ENCODE data around the gene GET3.

GET3 gene

GRCh38 chr19:12772323-12772722 lies 35.0 kb downstream of the GET3 start:
- no peak overlapping the region for H3K9ac ChIP-seq (ENCODE audit: low read depth, low read length, poor library complexity, severe bottlenecking)
- TF ChIP-seq EZH2phosphoT487 (IDR thresholded peaks at IDR 0.05; ENCODE audit: borderline replicate concordance) (no peak), CTCF (conservative IDR thresholded peaks at IDR 0.05; ENCODE audit: low read length) (no peak)
- peaks cover 5% of the 10 kb centered on the region for H3K4me1 ChIP-seq (ENCODE audit: insufficient read depth, low read length, poor library complexity, severe bottlenecking)

GRCh38 chr19:12773571-12773970 lies 36.3 kb downstream of the GET3 start:
- Histone ChIP-seq H3K4me2 (ENCODE audit: low read depth, low read length, poor library complexity, severe bottlenecking) (no peak overlapping the region), H3F3A (ENCODE audit: low read depth) (no peaks in the 10 kb centered on the region), H3K9ac (ENCODE audit: low read depth, low read length, poor library complexity, severe bottlenecking) (no peak overlapping the region), H4K20me1 (ENCODE audit: insufficient read depth, low read length, poor library complexity, severe bottlenecking) (no peaks in the 10 kb centered on the region), H3K4me3 (ENCODE audit: low read length, poor library complexity, severe bottlenecking) (no peak overlapping the region), H3K36me3 (ENCODE audit: insufficient read depth, low read length) (no peaks in the 10 kb centered on the region), H3K4me1 (ENCODE audit: insufficient read depth, low read length, poor library complexity, severe bottlenecking) (peaks cover 16% of the 10 kb centered on the region), H3K9me3 (ENCODE audit: insufficient read depth, low read depth, low read length) (no peaks in the 10 kb centered on the region), H2AFZ (ENCODE audit: low read length) (no peak overlapping the region), H3K27me3 (ENCODE audit: insufficient read depth, low read length, poor library complexity, severe bottlenecking) (no peaks in the 10 kb centered on the region), H3K79me2 (ENCODE audit: insufficient read depth, low read length) (no peaks in the 10 kb centered on the region), H3K9me2 (replicated peaks; ENCODE audit: low read depth, low read length) (no peaks in the 10 kb centered on the region)
- TF ChIP-seq EZH2phosphoT487 (IDR thresholded peaks at IDR 0.05; ENCODE audit: borderline replicate concordance) (no peak), CTCF (conservative IDR thresholded peaks at IDR 0.05; ENCODE audit: low read length) (peak; percentile 56)

More at GRCh38 chr19:12772323-12772722, 35.0 kb downstream of the GET3 start:
- no peak overlapping the region for H2AFZ ChIP-seq (ENCODE audit: low read length)
- no peaks in the 10 kb centered on the region for H3K27me3 ChIP-seq (ENCODE audit: insufficient read depth, low read length, poor library complexity, severe bottlenecking)
- no peak overlapping the region for H3K4me3 ChIP-seq (ENCODE audit: low read length, poor library complexity, severe bottlenecking)
- no peaks in the 10 kb centered on the region for H3K9me3 ChIP-seq (ENCODE audit: insufficient read depth, low read depth, low read length)
- H3K9me2 ChIP-seq (replicated peaks; ENCODE audit: low read depth, low read length), result no peaks in the 10 kb centered on the region
- H3K79me2 ChIP-seq (ENCODE audit: insufficient read depth, low read length), result no peaks in the 10 kb centered on the region
- H4K20me1 ChIP-seq (ENCODE audit: insufficient read depth, low read length, poor library complexity, severe bottlenecking), result no peaks in the 10 kb centered on the region
- H3K4me2 ChIP-seq (ENCODE audit: low read depth, low read length, poor library complexity, severe bottlenecking), result no peak overlapping the region
- no peaks in the 10 kb centered on the region for H3K36me3 ChIP-seq (ENCODE audit: insufficient read depth, low read length)
- H3F3A ChIP-seq (ENCODE audit: low read depth), result no peaks in the 10 kb centered on the region

- TF ChIP-seq EZH2phosphoT487 (IDR thresholded peaks at IDR 0.05; ENCODE audit: borderline replicate concordance), result no peak
- TF ChIP-seq CTCF (conservative IDR thresholded peaks at IDR 0.05; ENCODE audit: low read length), result no peak
- Histone ChIP-seq H3K4me3 (ENCODE audit: low read length, poor library complexity, severe bottlenecking) (peak within 1 kb of the TSS; percentile 86), H3K79me2 (ENCODE audit: insufficient read depth, low read length) (no peaks in the 10 kb centered on the region), H4K20me1 (ENCODE audit: insufficient read depth, low read length, poor library complexity, severe bottlenecking) (no peaks in the 10 kb centered on the region), H3K27me3 (ENCODE audit: insufficient read depth, low read length, poor library complexity, severe bottlenecking) (no peaks in the 10 kb centered on the region), H3K4me1 (ENCODE audit: insufficient read depth, low read length, poor library complexity, severe bottlenecking) (peaks cover 27% of the 10 kb centered on the region), H3F3A (ENCODE audit: low read depth) (no peaks in the 10 kb centered on the region), H3K36me3 (ENCODE audit: insufficient read depth, low read length) (no peaks in the 10 kb centered on the region), H3K9me2 (replicated peaks; ENCODE audit: low read depth, low read length) (no peaks in the 10 kb centered on the region), H3K9me3 (ENCODE audit: insufficient read depth, low read depth, low read length) (no peaks in the 10 kb centered on the region), H3K9ac (ENCODE audit: low read depth, low read length, poor library complexity, severe bottlenecking) (peak within 1 kb of the TSS; percentile 76), H3K4me2 (ENCODE audit: low read depth, low read length, poor library complexity, severe bottlenecking) (peak within 1 kb of the TSS; percentile 96), H2AFZ (ENCODE audit: low read length) (peak within 1 kb of the TSS; percentile 94)
These were observed 37.6 kb downstream of the GET3 start, which contains the start of gene HOOK2 for GRCh38 chr19:12774588-12775555. Gene HOOK2 (minus strand): TSS chr19:12775552. CDS start chr19:12775449, 103 bp downstream.

Measured in Loucy (cell line).